Measurements from ENCODE around the gene IRAK1BP1. TPM values are rescaled to one million over a fixed set of nuclear protein-coding genes. Genes with fewer than 3 reads are reported as not detected.

The IRAK1BP1 gene
- total RNA-seq, 1 experiment from 2014 or later, result 6.1 TPM

DNA sequence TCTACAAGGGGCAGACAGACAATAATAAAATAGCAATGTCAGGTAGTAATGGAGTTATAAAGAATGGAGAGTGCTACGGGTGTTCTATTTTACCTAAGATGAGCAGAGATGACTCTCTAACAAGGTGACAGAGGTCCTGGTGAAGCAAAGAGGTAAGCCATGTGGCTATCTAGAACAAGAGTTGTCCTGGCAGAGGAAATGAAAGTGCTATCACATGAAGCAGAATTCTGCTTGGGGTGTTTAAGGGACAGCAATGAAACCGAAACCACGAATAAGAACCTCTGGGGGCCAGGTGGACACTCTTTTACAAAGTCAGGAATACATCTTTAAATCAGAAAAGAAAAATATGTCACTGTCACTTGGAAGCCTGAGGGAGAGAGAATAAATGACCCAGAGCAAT is 37.9 kb upstream of the IRAK1BP1 start:
- TF ChIP-seq, protein P1, sequence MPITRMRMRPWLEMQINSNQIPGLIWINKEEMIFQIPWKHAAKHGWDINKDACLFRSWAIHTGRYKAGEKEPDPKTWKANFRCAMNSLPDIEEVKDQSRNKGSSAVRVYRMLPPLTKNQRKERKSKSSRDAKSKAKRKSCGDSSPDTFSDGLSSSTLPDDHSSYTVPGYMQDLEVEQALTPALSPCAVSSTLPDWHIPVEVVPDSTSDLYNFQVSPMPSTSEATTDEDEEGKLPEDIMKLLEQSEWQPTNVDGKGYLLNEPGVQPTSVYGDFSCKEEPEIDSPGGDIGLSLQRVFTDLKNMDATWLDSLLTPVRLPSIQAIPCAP (CRISPR knock-in tag; IDR thresholded peaks at IDR 0.05), result no peak
- TF ChIP-seq MXD4 (CRISPR knock-in tag; IDR thresholded peaks at IDR 0.05; ENCODE audit: borderline replicate concordance), result no peak
- no peak for TF ChIP-seq ESRRA (CRISPR knock-in tag; IDR thresholded peaks at IDR 0.05; ENCODE audit: borderline replicate concordance)
- TF ChIP-seq GRHL2 (CRISPR knock-in tag; IDR thresholded peaks at IDR 0.05; ENCODE audit: insufficient replicate concordance, severe bottlenecking), result no peak
- TF ChIP-seq, protein P2, sequence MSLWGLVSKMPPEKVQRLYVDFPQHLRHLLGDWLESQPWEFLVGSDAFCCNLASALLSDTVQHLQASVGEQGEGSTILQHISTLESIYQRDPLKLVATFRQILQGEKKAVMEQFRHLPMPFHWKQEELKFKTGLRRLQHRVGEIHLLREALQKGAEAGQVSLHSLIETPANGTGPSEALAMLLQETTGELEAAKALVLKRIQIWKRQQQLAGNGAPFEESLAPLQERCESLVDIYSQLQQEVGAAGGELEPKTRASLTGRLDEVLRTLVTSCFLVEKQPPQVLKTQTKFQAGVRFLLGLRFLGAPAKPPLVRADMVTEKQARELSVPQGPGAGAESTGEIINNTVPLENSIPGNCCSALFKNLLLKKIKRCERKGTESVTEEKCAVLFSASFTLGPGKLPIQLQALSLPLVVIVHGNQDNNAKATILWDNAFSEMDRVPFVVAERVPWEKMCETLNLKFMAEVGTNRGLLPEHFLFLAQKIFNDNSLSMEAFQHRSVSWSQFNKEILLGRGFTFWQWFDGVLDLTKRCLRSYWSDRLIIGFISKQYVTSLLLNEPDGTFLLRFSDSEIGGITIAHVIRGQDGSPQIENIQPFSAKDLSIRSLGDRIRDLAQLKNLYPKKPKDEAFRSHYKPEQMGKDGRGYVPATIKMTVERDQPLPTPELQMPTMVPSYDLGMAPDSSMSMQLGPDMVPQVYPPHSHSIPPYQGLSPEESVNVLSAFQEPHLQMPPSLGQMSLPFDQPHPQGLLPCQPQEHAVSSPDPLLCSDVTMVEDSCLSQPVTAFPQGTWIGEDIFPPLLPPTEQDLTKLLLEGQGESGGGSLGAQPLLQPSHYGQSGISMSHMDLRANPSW (CRISPR knock-in tag; conservative IDR thresholded peaks at IDR 0.05; ENCODE audit: low read depth), result no peak
- TF ChIP-seq, protein P3, sequence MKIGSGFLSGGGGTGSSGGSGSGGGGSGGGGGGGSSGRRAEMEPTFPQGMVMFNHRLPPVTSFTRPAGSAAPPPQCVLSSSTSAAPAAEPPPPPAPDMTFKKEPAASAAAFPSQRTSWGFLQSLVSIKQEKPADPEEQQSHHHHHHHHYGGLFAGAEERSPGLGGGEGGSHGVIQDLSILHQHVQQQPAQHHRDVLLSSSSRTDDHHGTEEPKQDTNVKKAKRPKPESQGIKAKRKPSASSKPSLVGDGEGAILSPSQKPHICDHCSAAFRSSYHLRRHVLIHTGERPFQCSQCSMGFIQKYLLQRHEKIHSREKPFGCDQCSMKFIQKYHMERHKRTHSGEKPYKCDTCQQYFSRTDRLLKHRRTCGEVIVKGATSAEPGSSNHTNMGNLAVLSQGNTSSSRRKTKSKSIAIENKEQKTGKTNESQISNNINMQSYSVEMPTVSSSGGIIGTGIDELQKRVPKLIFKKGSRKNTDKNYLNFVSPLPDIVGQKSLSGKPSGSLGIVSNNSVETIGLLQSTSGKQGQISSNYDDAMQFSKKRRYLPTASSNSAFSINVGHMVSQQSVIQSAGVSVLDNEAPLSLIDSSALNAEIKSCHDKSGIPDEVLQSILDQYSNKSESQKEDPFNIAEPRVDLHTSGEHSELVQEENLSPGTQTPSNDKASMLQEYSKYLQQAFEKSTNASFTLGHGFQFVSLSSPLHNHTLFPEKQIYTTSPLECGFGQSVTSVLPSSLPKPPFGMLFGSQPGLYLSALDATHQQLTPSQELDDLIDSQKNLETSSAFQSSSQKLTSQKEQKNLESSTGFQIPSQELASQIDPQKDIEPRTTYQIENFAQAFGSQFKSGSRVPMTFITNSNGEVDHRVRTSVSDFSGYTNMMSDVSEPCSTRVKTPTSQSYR (CRISPR knock-in tag; IDR thresholded peaks at IDR 0.05), result no peak
- TF ChIP-seq FOXP1 (CRISPR knock-in tag; IDR thresholded peaks at IDR 0.05; ENCODE audit: borderline replicate concordance), result no peak
- TF ChIP-seq RELA (CRISPR knock-in tag; IDR thresholded peaks at IDR 0.05; ENCODE audit: borderline replicate concordance), result no peak
- TF ChIP-seq IRF2 (CRISPR knock-in tag; IDR thresholded peaks at IDR 0.05; ENCODE audit: borderline replicate concordance, low read depth), result no peak
- Mint-ChIP-seq H3K4me3 (no peak overlapping the region), H3K4me1 (no peaks in the 10 kb centered on the region), H3K9me3 (no peaks in the 10 kb centered on the region), H3K27ac (no peak overlapping the region), H3K27me3 (ENCODE audit: low read depth) (no peaks in the 10 kb centered on the region), H3K36me3 (no peaks in the 10 kb centered on the region)
- POLR2A ChIA-PET, result no interaction called here
- ATAC-seq (no peak), DNase-seq (ENCODE audit: low spot score) (no peak)
- CTCF ChIA-PET, result no interaction called here

DNA sequence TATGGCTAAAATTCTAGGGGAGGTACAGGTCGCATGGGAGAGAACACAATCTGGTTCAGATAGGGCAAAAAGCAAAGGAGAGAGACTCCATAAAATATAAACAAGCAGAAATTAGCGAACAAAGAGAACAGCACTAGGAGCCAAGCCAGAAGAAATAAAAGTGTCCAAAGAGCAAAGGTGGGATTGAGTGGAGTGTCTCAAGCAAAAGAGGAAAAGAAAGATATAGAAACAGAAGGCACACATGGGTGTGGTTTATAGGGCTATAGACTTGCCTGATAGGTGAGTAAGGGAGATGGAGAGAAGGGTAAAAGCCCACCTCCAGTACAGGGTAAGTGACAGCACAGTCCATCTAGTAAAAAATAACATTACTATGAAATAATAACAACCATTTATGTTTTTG is 36.5 kb upstream of the IRAK1BP1 start:
- no peaks in the 10 kb centered on the region for H3K36me3 Mint-ChIP-seq
- no peaks in the 10 kb centered on the region for H3K4me1 Mint-ChIP-seq
- TF ChIP-seq, protein P4, sequence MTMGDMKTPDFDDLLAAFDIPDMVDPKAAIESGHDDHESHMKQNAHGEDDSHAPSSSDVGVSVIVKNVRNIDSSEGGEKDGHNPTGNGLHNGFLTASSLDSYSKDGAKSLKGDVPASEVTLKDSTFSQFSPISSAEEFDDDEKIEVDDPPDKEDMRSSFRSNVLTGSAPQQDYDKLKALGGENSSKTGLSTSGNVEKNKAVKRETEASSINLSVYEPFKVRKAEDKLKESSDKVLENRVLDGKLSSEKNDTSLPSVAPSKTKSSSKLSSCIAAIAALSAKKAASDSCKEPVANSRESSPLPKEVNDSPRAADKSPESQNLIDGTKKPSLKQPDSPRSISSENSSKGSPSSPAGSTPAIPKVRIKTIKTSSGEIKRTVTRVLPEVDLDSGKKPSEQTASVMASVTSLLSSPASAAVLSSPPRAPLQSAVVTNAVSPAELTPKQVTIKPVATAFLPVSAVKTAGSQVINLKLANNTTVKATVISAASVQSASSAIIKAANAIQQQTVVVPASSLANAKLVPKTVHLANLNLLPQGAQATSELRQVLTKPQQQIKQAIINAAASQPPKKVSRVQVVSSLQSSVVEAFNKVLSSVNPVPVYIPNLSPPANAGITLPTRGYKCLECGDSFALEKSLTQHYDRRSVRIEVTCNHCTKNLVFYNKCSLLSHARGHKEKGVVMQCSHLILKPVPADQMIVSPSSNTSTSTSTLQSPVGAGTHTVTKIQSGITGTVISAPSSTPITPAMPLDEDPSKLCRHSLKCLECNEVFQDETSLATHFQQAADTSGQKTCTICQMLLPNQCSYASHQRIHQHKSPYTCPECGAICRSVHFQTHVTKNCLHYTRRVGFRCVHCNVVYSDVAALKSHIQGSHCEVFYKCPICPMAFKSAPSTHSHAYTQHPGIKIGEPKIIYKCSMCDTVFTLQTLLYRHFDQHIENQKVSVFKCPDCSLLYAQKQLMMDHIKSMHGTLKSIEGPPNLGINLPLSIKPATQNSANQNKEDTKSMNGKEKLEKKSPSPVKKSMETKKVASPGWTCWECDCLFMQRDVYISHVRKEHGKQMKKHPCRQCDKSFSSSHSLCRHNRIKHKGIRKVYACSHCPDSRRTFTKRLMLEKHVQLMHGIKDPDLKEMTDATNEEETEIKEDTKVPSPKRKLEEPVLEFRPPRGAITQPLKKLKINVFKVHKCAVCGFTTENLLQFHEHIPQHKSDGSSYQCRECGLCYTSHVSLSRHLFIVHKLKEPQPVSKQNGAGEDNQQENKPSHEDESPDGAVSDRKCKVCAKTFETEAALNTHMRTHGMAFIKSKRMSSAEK (CRISPR knock-in tag; IDR thresholded peaks at IDR 0.05; ENCODE audit: borderline replicate concordance), result no peak
- TF ChIP-seq, protein P5, sequence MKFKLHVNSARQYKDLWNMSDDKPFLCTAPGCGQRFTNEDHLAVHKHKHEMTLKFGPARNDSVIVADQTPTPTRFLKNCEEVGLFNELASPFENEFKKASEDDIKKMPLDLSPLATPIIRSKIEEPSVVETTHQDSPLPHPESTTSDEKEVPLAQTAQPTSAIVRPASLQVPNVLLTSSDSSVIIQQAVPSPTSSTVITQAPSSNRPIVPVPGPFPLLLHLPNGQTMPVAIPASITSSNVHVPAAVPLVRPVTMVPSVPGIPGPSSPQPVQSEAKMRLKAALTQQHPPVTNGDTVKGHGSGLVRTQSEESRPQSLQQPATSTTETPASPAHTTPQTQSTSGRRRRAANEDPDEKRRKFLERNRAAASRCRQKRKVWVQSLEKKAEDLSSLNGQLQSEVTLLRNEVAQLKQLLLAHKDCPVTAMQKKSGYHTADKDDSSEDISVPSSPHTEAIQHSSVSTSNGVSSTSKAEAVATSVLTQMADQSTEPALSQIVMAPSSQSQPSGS (CRISPR knock-in tag; IDR thresholded peaks at IDR 0.05; ENCODE audit: borderline replicate concordance, low read depth), result no peak
- ChIA-PET CTCF (no interaction called here), POLR2A (no interaction called here)
- no peak overlapping the region for H3K27ac Mint-ChIP-seq
- no peak for DNase-seq (ENCODE audit: low spot score)
- no peak for ATAC-seq
- no peaks in the 10 kb centered on the region for H3K27me3 Mint-ChIP-seq (ENCODE audit: low read depth)
- no peaks in the 10 kb centered on the region for H3K9me3 Mint-ChIP-seq
- no peak overlapping the region for H3K4me3 Mint-ChIP-seq
